K562 (cell line): Measurements from ENCODE around the gene IMPG1. TPM values are rescaled to one million over a fixed set of nuclear protein-coding genes. Genes with fewer than 3 reads are reported as not detected.

ENCODE experiments used
- ATAC-seq: fragments of 200-7000 bp; cut with Tn5 transposase; 3 replicates; pipeline ENCODE4 v1.9.1; 2020; ENCODE audit warnings: moderate library complexity
- BruUV-seq: library from RNA; stranded (reverse); fragments of 400-500 nt; replicated peaks from 2 replicates; lab custom pipeline; 2021; lab: Mats Ljungman, UMichigan
- CTCF ChIA-PET: fragments of 300-600 bp; formaldehyde crosslinking; extraction: SDS; loops from one replicate; lab custom pipeline; 2021; ENCODE audit warnings: low intra/inter-chr PET ratio; lab: Yijun Ruan, JAX
- POLR2A ChIA-PET: fragments of 300-600, 350-650 bp; sonication (Branson Sonifier 250); formaldehyde crosslinking; extraction: SDS; loops from one replicate; lab custom pipeline; 2021; ENCODE audit warnings: antibody characterized with exemption, inconsistent platforms; lab: Yijun Ruan, JAX
- DNase-seq, 4 experiments: peaks; one replicate each; pipeline versions ENCODE4 v3.0.0 to v3.0.0-alpha.2; 2011 to 2018; ENCODE audit warnings: low spot score in 3 of 4, mixed read lengths in 3 of 4; ENCODE audit errors: extremely low read depth in 1 of 4
- FAIRE-seq: peaks from 2 replicates; lab custom pipeline; 2011; peaks lifted over from hg19 to GRCh38; lab: Jason Lieb, UNC
- H2AFZ ChIP-seq: 2 replicates; pipeline ENCODE4 v1.6.0; 2011; ENCODE audit warnings: low read depth, low read length, control low read depth, inconsistent platforms
- H3K27ac ChIP-seq: fragments of 200-600 bp; 3 replicates; pipeline ENCODE4 v1.8.0; 2011; ENCODE audit warnings: low read depth, mild to moderate bottlenecking, control low read depth, inconsistent platforms, low read length, moderate library complexity, mixed read lengths; ENCODE audit errors: extremely low read depth
- H3K27me3 ChIP-seq, 2 experiments: fragments of 300-600 bp in 1 of 2; 2 replicates in 1 of 2; 3 replicates in 1 of 2; pipeline versions ENCODE4 v1.6.0 to v1.8.0; 2011; ENCODE audit warnings: inconsistent platforms in 2 of 2, low read length in 2 of 2, mild to moderate bottlenecking in 1 of 2, mixed read lengths in 1 of 2, moderate library complexity in 1 of 2; ENCODE audit not compliant: control insufficient read depth in 2 of 2, insufficient read depth in 2 of 2
- H3K36me3 ChIP-seq: fragments of 300-600 bp; 3 replicates; pipeline ENCODE4 v1.8.0; 2011; ENCODE audit warnings: mild to moderate bottlenecking, low read length, inconsistent platforms; ENCODE audit not compliant: control insufficient read depth, insufficient read depth
- H3K4me1 ChIP-seq, 2 experiments: fragments of 200-600 bp in 1 of 2; replicated peaks in 1 of 2; 2 replicates in 1 of 2; 3 replicates in 1 of 2; pipeline versions ENCODE4 v1.5.1 to v1.8.0; 2011; ENCODE audit warnings: inconsistent platforms in 2 of 2, low read length in 2 of 2, mild to moderate bottlenecking in 1 of 2, mixed read lengths in 1 of 2, moderate library complexity in 1 of 2; ENCODE audit not compliant: control insufficient read depth in 2 of 2, insufficient read depth in 2 of 2
- H3K4me2 ChIP-seq: 2 replicates; pipeline ENCODE4 v1.6.1; 2011; ENCODE audit warnings: low read length, control low read depth, inconsistent platforms, mixed read lengths; ENCODE audit not compliant: insufficient read depth
- H3K4me3 ChIP-seq: fragments of 200-600 bp; sonication (generic), shearing (Covaris generic); 2 replicates; pipeline ENCODE4 v1.5.1; 2016; ENCODE audit warnings: control low read depth, inconsistent platforms
- H3K79me2 ChIP-seq: fragments of 200-600 bp; 3 replicates; pipeline ENCODE4 v1.8.0; 2011; ENCODE audit warnings: low read length, inconsistent platforms; ENCODE audit not compliant: control insufficient read depth, insufficient read depth
- H3K9ac ChIP-seq, 2 experiments: 2 replicates each; pipeline versions ENCODE4 v1.6.0 to v1.6.1; 2011; ENCODE audit warnings: low read depth in 2 of 2, low read length in 2 of 2, control low read depth in 1 of 2, inconsistent platforms in 1 of 2, mild to moderate bottlenecking in 1 of 2, mixed read lengths in 1 of 2; ENCODE audit not compliant: insufficient read depth in 1 of 2
- H3K9me1 ChIP-seq: one replicate; pipeline ENCODE4 v1.6.0; 2011; ENCODE audit warnings: inconsistent platforms, mild to moderate bottlenecking, low read length, moderate library complexity; ENCODE audit not compliant: control insufficient read depth, insufficient read depth
- H3K9me3 ChIP-seq: replicated peaks from 2 replicates; pipeline ENCODE4 v1.5.1; 2011; ENCODE audit warnings: low read depth, low read length, inconsistent platforms; ENCODE audit not compliant: control insufficient read depth, insufficient read depth
- H4K20me1 ChIP-seq: replicated peaks from 2 replicates; pipeline ENCODE4 v1.6.1; 2011; ENCODE audit warnings: low read length, inconsistent platforms, mixed read lengths; ENCODE audit not compliant: control insufficient read depth, insufficient read depth
- ATF1 ChIP-seq, 2 experiments: fragments of 450-650 bp in 1 of 2; IDR thresholded peaks; 2 replicates each; pipeline ENCODE4 v1.6.1; 2016; ENCODE audit warnings: missing compliant biosample characterization in 1 of 2, missing genetic modification characterization in 1 of 2
- CREB3 ChIP-seq: fragments of 450-650 bp; conservative IDR thresholded peaks from 2 replicates; pipeline ENCODE4 v1.6.1; 2016; ENCODE audit warnings: missing genetic modification characterization, low read depth, mild to moderate bottlenecking, missing compliant biosample characterization, moderate library complexity
- NFATC3 ChIP-seq: fragments of 450-650 bp; IDR thresholded peaks from 2 replicates; pipeline ENCODE4 v1.6.1; 2017; ENCODE audit warnings: mild to moderate bottlenecking
- SIN3A ChIP-seq, 2 experiments: fragments of 150-350 bp in 1 of 2; IDR thresholded peaks; 2 replicates each; pipeline ENCODE4 v1.6.1; 2011 to 2016; ENCODE audit warnings: borderline replicate concordance in 2 of 2, low read depth in 2 of 2, low read length in 2 of 2, mild to moderate bottlenecking in 2 of 2, moderate library complexity in 2 of 2; ENCODE audit not compliant: control insufficient read depth in 1 of 2
- TCF3 ChIP-seq: sonication (generic); formaldehyde crosslinking; IDR thresholded peaks from 2 replicates; pipeline ENCODE4 v1.4.0; 2020; ENCODE audit warnings: mild to moderate bottlenecking, missing genetic modification reagents
- WGBS: fragments of 100-300 bp; shearing (Covaris generic); methylation state at CpG from one replicate; pipeline ENCODE4 v1.1.6; 2016; ENCODE audit warnings: low coverage, mixed read lengths; ENCODE audit not compliant: insufficient coverage; ENCODE audit errors: missing lambda C conversion rate; 5-methylcytosine and 5-hydroxymethylcytosine counted together
- in situ Hi-C: fragments of 300-500 bp; cut with MboI; formaldehyde crosslinking; loops from 4 replicates; pipeline ENCODE4 v1.15.0; 2018; ENCODE audit warnings: inconsistent platforms, mixed read lengths
- intact Hi-C: fragments of 100-400 bp; cut with micrococcal nuclease; formaldehyde crosslinking; loops from 2 replicates; pipeline ENCODE4 v1.14.2; 2022
- polyA plus RNA-seq, 8 experiments: library from polyadenylated mRNA; depleted of rRNA in 4 of 8; stranded (reverse) in 5 of 8; unstranded in 3 of 8; fragments of >200 nt; fragmentation: Nextera tagmentation in 2 of 8; fragmentation: Illumina TruSeq in 1 of 8; extraction: Ambion mirVana in 2 of 8; extraction: Trizol in 1 of 8; gene quantifications; 2 replicates each; pipeline versions ENCODE4 v1.2.1 to v1.2.3, GENCODE V29; 2011 to 2014; ENCODE audit warnings: inconsistent platforms in 1 of 8, missing spikeins in 1 of 8
- total RNA-seq, 7 experiments: library from RNA; depleted of rRNA in 6 of 7; stranded (reverse); fragments of >200 nt in 6 of 7; fragmentation: Illumina TruSeq in 2 of 7; extraction: Trizol in 2 of 7; gene quantifications; 2 replicates each; pipeline versions ENCODE4 v1.2.1 to v1.2.3, GENCODE V29; 2011 to 2021; ENCODE audit warnings: low replicate concordance in 1 of 7

Gene IMPG1
- total and polyA plus RNA-seq, 9 of the 15 experiments (the other 6 are each of a cell fraction or from before 2014, with no cell fraction given) = not detected

GRCh38 chr6:76026101-76026500 lies 46.4 kb downstream of the IMPG1 start:
- DNase-seq = no peak
- Histone ChIP-seq H3K27ac (no peak overlapping the region), H3K79me2 (no peaks in the 10 kb centered on the region), H3K9ac (no peak overlapping the region), H3K9me3 (no peaks in the 10 kb centered on the region), H4K20me1 (no peaks in the 10 kb centered on the region), H3K9me1 (no peaks in the 10 kb centered on the region), H3K36me3 (no peaks in the 10 kb centered on the region), H2AFZ (no peak overlapping the region), H3K4me3 (no peak overlapping the region), H3K4me2 (no peak overlapping the region), H3K4me1 (no peaks in the 10 kb centered on the region), H3K27me3 (no peaks in the 10 kb centered on the region)
- intact Hi-C loops (no loop called here), in situ Hi-C loops (no loop called here)
- FAIRE-seq = no peak
- WGBS = 4% methylated on average over 6 of the region's 6 CpGs
- POLR2A ChIA-PET = no interaction called here
- no TSS peak for BruUV-seq
- ATAC-seq = no peak
- CTCF ChIA-PET = no interaction called here
- TF ChIP-seq TCF3 (CRISPR knock-in tag) = no peak
- no peak for TF ChIP-seq NFATC3
- no peak for TF ChIP-seq SIN3A (IDR thresholded peaks at IDR 0.05; ENCODE audit: borderline replicate concordance in 2 of 2, control insufficient read depth in 1 of 2, low read depth in 2 of 2, low read length in 2 of 2)
- TF ChIP-seq CREB3 (tag) = no peak
- no peak for TF ChIP-seq ATF1 (CRISPR knock-in tag; IDR thresholded peaks at IDR 0.05)
- no peak for TF ChIP-seq ATF1 (tag; IDR thresholded peaks at IDR 0.05)
